Gastroesophageal sphincter (tissue), 4 donors: ENCODE results near the gene PCDHB2. TPM values are rescaled to one million over a fixed set of nuclear protein-coding genes. Genes with fewer than 3 reads are reported as not detected.
"Not testable (repeated sequence)": the region's sequence is repeated elsewhere in the genome, so short reads cannot be mapped to it uniquely, and the experiment has no call there.

Source experiments
- ATAC-seq: fragments of 150-250 bp; one replicate; pipeline ENCODE4 v1.9.1; 2016; ENCODE audit warnings: mild to moderate bottlenecking, moderate library complexity
- H3K27ac ChIP-seq, 4 donors: fragments of 200-600 bp; sonication (generic) in 3 of 4; 1 replicate in 3 of 4; 2 replicates in 1 of 4; pipeline ENCODE4 v1.5.1; 2016 to 2019
- H3K27me3 ChIP-seq: fragments of 200-600 bp; sonication (generic); one replicate; pipeline ENCODE4 v1.5.1; 2019
- H3K36me3 ChIP-seq, 2 donors: fragments of 200-600 bp; sonication (generic); one replicate each; pipeline ENCODE4 v1.5.1; 2019; ENCODE audit warnings: control low read depth in 1 of 2
- H3K4me1 ChIP-seq, 3 donors: fragments of 200-600 bp; sonication (generic); 1 replicate in 2 of 3; 2 replicates in 1 of 3; pipeline ENCODE4 v1.5.1; 2016 to 2019; ENCODE audit warnings: control low read depth in 2 of 3
- H3K4me3 ChIP-seq, 2 donors: fragments of 200-600 bp; sonication (generic); one replicate each; pipeline ENCODE4 v1.5.1; 2019; ENCODE audit warnings: mild to moderate bottlenecking in 1 of 2, moderate library complexity in 1 of 2
- H3K9me3 ChIP-seq, 3 donors: fragments of 200-600 bp; sonication (generic); one replicate each; pipeline ENCODE4 v1.5.1; 2017 to 2019; ENCODE audit warnings: control low read depth in 2 of 3
- EP300 ChIP-seq: sonication (generic); formaldehyde crosslinking; IDR thresholded peaks from one replicate; pipeline ENCODE4 v1.6.1; 2017; ENCODE audit warnings: antibody characterized with exemption, mild to moderate bottlenecking
- POLR2A ChIP-seq, 2 donors: fragments of 450-650 bp; IDR thresholded peaks; one replicate each; pipeline ENCODE4 v1.6.1; 2017; ENCODE audit warnings: antibody characterized with exemption in 2 of 2, mild to moderate bottlenecking in 2 of 2, moderate library complexity in 1 of 2
- POLR2AphosphoS5 ChIP-seq: sonication (generic); formaldehyde crosslinking; IDR thresholded peaks from one replicate; pipeline ENCODE4 v1.6.1; 2017; ENCODE audit warnings: antibody characterized with exemption
- WGBS, 2 donors: methylation state at CpG; one replicate each; pipeline ENCODE4 v1.1.5; 2018; ENCODE audit warnings: low coverage in 1 of 2; 5-methylcytosine and 5-hydroxymethylcytosine counted together
- total RNA-seq, 4 donors: library from RNA; depleted of rRNA; stranded (reverse); fragments of >200 nt; gene quantifications; one replicate each; pipeline ENCODE4 v1.1.0, GENCODE V29; 2016
- TF ChIP-seq, protein P1 (sequence below), 4 experiments: fragments of 200-600 bp in 2 of 4; fragments of 450-650 bp in 2 of 4; sonication (generic) in 1 of 4; IDR thresholded peaks; one replicate each; pipeline ENCODE4 v1.5.1; 2017 to 2019; ENCODE audit warnings: antibody characterized with exemption in 4 of 4, mild to moderate bottlenecking in 2 of 4, moderate library complexity in 2 of 4

The PCDHB2 gene
- total RNA-seq, 4 donors from 2014 or later: 1.4 to 3.0 (median 1.9) TPM

DNA sequence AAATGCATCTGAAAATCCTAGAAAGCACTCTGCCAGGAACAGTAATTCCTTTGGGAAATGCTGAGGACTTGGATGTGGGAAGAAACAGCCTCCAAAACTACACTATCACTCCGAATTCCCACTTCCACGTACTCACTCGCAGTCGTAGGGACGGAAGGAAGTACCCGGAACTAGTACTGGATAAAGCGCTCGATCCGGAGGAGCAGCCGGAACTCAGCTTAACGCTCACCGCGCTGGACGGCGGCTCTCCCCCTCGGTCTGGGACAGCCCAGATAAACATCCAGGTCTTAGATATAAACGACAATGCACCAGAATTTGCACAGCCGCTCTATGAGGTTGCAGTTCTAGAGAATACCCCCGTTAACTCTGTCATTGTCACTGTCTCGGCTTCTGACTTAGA lies 6.6 kb downstream of the PCDHB2 start:
- H3K9me3 ChIP-seq: peaks cover 0 to 73% (median 0%) of the 10 kb centered on the region in 3 donors
- 36 to 63% methylated on average over 12 to 13 of the region's 20 CpGs for WGBS, 2 donors
- peak overlapping the region in 1 of 2 donors; percentile 38 for H3K4me3 ChIP-seq
- peaks cover 50% of the 10 kb centered on the region for H3K27me3 ChIP-seq
- no peak overlapping the region for H3K27ac ChIP-seq
- no peaks in the 10 kb centered on the region for H3K36me3 ChIP-seq
- no peaks in the 10 kb centered on the region for H3K4me1 ChIP-seq
- no peak for ATAC-seq
- TF ChIP-seq POLR2AphosphoS5 (no peak), EP300 (no peak), POLR2A (IDR thresholded peaks at IDR 0.05) (no peak)
- TF ChIP-seq, protein P1, sequence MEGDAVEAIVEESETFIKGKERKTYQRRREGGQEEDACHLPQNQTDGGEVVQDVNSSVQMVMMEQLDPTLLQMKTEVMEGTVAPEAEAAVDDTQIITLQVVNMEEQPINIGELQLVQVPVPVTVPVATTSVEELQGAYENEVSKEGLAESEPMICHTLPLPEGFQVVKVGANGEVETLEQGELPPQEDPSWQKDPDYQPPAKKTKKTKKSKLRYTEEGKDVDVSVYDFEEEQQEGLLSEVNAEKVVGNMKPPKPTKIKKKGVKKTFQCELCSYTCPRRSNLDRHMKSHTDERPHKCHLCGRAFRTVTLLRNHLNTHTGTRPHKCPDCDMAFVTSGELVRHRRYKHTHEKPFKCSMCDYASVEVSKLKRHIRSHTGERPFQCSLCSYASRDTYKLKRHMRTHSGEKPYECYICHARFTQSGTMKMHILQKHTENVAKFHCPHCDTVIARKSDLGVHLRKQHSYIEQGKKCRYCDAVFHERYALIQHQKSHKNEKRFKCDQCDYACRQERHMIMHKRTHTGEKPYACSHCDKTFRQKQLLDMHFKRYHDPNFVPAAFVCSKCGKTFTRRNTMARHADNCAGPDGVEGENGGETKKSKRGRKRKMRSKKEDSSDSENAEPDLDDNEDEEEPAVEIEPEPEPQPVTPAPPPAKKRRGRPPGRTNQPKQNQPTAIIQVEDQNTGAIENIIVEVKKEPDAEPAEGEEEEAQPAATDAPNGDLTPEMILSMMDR (IDR thresholded peaks at IDR 0.05): no peak

DNA sequence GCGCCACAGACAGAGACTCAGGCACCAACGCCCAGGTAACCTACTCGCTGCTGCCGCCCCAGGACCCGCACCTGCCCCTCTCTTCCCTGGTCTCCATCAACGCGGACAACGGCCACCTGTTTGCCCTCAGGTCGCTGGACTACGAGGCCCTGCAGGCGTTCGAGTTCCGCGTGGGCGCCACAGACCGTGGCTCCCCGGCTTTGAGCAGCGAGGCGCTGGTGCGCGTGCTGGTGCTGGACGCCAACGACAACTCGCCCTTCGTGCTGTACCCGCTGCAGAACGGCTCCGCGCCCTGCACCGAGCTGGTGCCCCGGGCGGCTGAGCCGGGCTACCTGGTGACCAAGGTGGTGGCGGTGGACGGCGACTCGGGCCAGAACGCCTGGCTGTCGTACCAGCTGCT lies 7.7 kb downstream of the PCDHB2 start:
- H3K4me1 ChIP-seq, H3K36me3 ChIP-seq, H3K4me3 ChIP-seq, ATAC-seq, H3K27ac ChIP-seq: not testable (repeated sequence)
- H3K27me3 ChIP-seq: peaks cover 44% of the 10 kb centered on the region
- peaks cover 0 to 64% (median 0%) of the 10 kb centered on the region in 3 donors for H3K9me3 ChIP-seq
- no CpG with 5 or more reads among the region's 39 CpGs for WGBS, 2 donors

DNA sequence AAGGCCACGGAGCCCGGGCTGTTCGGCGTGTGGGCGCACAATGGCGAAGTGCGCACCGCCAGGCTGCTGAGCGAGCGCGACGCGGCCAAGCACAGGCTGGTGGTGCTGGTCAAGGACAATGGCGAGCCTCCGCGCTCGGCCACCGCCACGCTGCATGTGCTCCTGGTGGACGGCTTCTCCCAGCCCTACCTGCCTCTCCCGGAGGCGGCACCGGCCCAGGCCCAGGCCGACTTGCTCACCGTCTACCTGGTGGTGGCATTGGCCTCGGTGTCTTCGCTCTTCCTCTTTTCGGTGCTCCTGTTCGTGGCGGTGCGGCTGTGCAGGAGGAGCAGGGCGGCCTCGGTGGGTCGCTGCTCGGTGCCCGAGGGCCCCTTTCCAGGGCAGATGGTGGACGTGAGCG lies 8.1 kb downstream of the PCDHB2 start:
- H3K36me3 ChIP-seq, ATAC-seq: not testable (repeated sequence)
- WGBS, 2 donors: no CpG with 5 or more reads among the region's 38 CpGs

DNA sequence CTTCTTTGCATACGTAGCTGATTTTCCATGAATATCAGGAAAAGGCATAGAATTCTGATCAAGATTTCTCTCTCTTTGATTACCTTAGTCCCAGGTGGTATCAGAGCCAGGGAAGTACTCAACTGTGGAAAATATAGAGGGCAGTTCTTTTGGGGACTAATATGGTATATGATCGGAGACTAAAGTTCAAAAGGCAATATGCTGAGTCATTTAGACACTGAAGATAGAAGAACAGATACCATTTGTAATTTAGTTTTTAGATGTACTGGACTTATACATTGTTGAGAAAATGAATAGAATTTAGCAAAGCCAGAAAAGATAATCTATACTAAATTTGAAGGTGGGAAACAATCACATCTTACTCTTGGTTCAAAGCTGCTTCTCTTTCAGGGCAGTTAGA lies 10.9 kb downstream of the PCDHB2 start:
- Histone ChIP-seq H3K4me3 (no peak overlapping the region), H3K4me1 (no peaks in the 10 kb centered on the region), H3K27me3 (peaks cover 30% of the 10 kb centered on the region), H3K36me3 (no peaks in the 10 kb centered on the region), H3K9me3 (peaks cover 0 to 59% (median 0%) of the 10 kb centered on the region in 3 donors), H3K27ac (no peak overlapping the region)
- WGBS, 2 donors: 56 to 100% methylated on average over 2 of the region's 2 CpGs
- no peak for ATAC-seq
- no peak for TF ChIP-seq POLR2AphosphoS5
- TF ChIP-seq EP300: no peak
- TF ChIP-seq POLR2A (IDR thresholded peaks at IDR 0.05): no peak
- TF ChIP-seq, protein P1 (IDR thresholded peaks at IDR 0.05): no peak

More for the DNA sequence above, 8.1 kb downstream of the PCDHB2 start:
- H3K4me3 ChIP-seq, H3K27ac ChIP-seq, H3K4me1 ChIP-seq: not testable (repeated sequence)
- Histone ChIP-seq H3K27me3 (peaks cover 43% of the 10 kb centered on the region), H3K9me3 (peaks cover 0 to 62% (median 0%) of the 10 kb centered on the region in 3 donors)

DNA sequence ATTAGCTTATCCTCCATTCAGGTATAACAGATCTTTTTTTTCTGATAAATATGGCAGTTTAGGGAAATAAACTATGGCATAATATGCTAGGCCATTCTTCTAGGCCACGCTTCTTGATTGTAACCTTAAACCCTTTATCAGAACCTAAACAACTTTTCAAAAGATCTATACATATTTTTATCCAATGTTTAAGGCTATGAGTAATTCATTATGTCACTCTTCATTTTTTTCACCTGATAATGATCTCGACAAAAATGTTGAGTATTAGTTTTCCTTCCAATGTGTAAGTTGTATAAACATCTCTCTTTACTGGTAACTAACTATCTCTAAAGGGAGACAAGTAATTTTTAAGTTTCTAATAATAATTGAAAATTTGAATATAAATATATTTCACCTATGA lies 24.8 kb downstream of the PCDHB2 start:
- H3K27ac ChIP-seq: no peak overlapping the region
- H3K9me3 ChIP-seq: peaks cover 0 to 57% (median 1%) of the 10 kb centered on the region in 3 donors
- H3K4me3 ChIP-seq: no peak overlapping the region
- H3K4me1 ChIP-seq: no peaks in the 10 kb centered on the region
- no peak for ATAC-seq
- TF ChIP-seq, protein P1 (IDR thresholded peaks at IDR 0.05): no peak
- no peak for TF ChIP-seq EP300
- TF ChIP-seq POLR2A (IDR thresholded peaks at IDR 0.05): no peak
- TF ChIP-seq POLR2AphosphoS5: no peak
- H3K27me3 ChIP-seq: peaks cover 29% of the 10 kb centered on the region
- H3K36me3 ChIP-seq: peaks cover 0 to 5% of the 10 kb centered on the region in 2 donors
- 38 to 42% methylated on average over 2 of the region's 2 CpGs for WGBS, 2 donors

DNA sequence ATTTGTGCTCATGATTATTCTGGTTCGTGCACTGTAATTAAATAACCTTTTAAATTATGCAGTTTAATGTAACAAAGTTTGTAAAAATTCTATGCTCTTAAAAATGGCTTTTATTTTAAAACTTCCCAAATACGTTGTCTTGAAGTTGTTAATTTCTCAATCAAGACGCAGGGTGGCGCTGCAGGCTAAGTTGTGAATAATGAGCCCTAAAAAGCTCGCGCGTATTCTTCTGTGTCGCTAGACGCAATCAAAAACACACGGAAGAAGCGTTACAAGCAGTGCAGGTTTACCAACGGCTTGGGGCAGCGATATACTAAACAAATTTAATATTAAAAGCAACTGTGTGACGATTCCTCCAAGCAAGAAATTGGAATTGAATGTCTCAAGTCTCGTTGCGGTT lies 27.1 kb downstream of the PCDHB2 start, which contains the start of gene PCDHB4:
Gene PCDHB4, plus strand, starts transcription at position 256 of the 400 bp plus-strand sequence. CDS start 181 bp downstream, outside the sequence.
- Histone ChIP-seq H3K27ac (peak within 1 kb of the TSS in 1 of 4 donors; percentile 20), H3K9me3 (peaks cover 0 to 44% (median 1%) of the 10 kb centered on the region in 3 donors)
- ATAC-seq: no peak

More for the DNA sequence above, 27.1 kb downstream of the PCDHB2 start, which contains the start of gene PCDHB4:
- H3K4me1 ChIP-seq: no peaks in the 10 kb centered on the region
- peaks cover 36% of the 10 kb centered on the region for H3K27me3 ChIP-seq
- H3K4me3 ChIP-seq: peak within 1 kb of the TSS in 1 of 2 donors; percentile 45
- 7 to 18% methylated on average over 4 to 16 of the region's 16 CpGs for WGBS, 2 donors
- H3K36me3 ChIP-seq: peaks cover 0 to 5% of the 10 kb centered on the region in 2 donors
- TF ChIP-seq POLR2A (IDR thresholded peaks at IDR 0.05) (no peak), POLR2AphosphoS5 (no peak), EP300 (no peak)
- TF ChIP-seq, protein P1 (IDR thresholded peaks at IDR 0.05): peak in 2 of 4 experiments; percentile 33 to 36
